ENCODE measurements around the gene ITK.
"Not testable (repeated sequence)": the region's sequence is repeated elsewhere in the genome, so short reads cannot be mapped to it uniquely, and the experiment has no call there.

Gene ITK

DNA sequence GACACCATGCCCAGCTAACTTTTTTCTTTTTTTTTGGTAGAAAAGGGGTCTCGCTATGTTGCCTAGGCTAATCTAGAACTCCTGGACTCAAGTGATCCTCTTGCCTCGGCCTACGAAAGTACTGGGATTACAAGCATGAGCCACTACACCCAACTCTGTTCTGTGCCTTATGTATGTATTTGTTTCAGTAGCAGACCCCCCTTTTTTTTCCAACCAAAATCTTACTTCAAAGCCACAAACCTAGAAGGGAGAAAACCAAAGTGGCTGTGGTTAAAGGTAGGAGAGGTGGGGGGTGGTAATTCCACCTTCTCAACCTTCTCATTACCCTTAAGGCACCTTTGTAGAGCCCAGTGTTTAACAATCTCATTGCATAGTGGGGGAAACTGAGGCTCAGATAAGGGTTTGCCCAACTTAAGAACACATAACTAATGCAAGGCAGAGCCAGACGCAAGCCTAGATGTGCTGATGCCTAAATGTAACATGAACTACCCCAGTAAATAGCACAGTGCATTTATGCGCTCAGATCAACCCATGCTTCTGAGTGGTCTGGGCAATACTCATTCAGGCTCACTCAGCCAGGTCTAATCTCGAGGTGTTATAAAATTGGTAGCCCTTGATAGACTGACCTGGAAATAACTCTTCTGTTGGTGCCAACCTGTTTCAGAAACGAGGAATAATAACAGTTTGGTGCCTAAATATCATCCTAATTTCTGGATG is 33.0 kb downstream of the ITK start:
- DNase-seq = no peak

- no peak for DNase-seq
These were observed 33.8 kb downstream of the ITK start for GRCh38 chr5:157214415-157214814.

DNA sequence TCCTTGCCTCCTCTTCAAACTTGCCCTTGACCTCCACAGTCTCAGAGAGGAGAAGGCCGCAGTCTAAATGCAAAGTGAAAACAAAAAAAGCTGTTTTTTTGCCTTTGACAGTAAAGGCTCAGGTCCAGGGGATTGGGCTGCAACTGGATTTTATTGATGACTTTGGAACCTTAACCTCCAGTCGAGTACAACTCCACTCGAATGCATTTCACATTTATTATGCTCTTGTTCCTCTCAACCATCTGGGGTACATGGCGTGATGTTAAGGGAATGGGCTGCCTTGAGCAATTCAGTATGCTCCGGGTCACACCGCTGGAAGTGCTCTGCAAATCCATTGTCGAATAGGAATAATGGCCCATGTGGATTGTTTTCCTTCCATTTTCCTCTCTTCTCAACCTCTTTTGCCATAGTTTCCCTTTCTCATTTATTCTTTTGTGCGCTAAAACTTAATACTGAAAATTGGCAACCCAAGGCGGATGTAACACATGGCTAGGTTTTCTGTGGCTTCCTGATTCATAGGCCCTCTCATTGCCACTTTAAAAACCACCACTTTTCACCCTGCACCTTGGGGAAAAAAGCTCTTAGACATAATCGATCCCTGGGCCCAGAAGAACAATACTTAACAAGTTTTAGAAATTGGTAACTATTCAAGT is 34.3 kb downstream of the ITK start:
- no peak for DNase-seq

GRCh38 chr5:157215514-157216167 is 35.0 kb downstream of the ITK start:
- DNase-seq = no peak

- no peak for DNase-seq
These were observed 35.9 kb downstream of the ITK start for GRCh38 chr5:157216391-157217142.

DNA sequence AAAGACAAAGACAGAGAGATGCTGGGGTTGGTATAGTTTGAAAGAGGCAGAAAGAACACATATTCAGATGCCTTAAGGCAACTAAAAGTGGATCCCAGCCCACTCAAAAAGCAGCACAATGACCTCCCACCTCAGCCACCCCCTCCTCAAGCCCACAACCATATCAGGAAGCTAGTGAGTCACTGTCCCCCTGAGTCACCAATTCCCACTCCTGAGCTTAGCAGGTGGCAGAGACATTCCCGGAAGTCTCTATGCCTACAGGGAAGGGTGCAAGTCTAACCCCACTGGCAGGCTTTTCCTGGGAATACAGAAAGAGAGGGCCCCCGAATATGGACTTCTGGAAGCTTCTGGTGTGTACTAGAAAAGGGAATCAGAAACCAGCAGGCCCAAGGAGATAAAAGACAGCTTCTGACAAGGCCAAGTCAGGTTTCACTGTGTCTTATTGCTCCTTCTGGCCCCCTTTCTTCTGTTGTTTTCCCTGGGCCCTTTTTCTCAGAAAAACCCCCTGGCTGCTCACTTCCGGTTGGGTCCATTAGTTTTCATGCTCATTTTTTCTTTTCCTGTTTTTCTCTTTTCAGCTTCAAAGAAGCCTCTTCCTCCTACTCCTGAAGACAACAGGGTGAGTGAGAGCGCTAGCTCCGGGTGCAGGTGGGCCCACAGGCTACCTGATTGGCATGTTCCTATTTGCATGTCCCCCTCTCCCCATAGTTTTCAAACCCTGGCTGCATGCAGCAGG is 36.8 kb downstream of the ITK start:
- no peak for DNase-seq

DNA sequence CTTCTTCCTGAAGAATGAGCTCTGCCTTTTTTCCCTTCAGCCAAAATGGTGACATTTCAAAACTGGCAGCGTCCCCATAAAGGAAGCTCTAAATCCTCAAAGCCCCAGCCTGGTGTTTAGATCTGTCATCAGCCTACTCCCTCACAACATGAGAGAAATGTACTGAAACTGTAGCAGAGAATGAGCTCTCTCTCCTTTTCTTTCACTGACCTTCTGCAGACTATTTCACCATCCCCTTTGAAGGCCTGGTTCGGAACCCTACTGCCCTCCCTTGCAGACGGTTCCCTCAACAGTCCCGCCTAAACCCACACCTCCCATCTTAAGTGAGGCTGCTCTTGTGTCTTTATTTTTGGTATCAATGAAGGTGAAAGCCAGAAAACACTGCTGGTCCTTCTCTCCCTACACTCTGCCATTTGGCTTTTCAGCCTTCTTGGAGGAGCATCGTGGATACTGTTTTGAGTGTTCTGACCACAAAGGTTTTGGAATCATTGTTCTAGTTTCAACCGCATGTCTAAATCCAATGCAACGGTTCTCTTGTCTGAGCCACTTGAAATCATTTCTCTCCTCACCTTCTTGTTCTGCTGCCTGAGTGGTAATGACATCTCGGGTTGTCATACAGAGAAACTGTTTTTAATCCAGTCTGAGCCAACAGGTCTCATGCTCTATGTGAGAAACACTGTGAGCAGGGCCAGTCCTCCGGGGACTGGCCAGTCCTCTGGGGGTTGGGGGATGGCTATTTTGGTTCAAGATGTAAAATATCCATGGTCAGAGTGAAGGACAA is 39.0 kb downstream of the ITK start:
- DNase-seq = no peak

DNA sequence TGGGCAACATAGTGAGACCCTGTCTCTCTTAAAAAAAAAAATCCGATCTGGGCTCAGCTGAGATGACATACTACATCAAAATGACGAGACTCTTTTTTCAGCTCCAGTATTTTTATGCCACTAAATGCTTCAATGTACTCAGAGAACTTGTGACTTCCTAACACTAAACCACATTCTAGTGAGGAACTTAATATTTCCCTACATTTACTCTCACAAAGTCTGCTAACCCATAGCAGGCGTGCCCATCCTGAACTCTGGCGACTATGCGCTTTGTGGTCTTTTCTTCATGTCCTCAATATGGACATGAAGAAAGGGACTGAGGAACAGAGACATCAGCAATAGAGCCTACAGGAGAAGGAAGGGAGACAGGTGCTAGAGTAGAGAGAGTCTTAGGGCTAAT is 41.3 kb downstream of the ITK start:
- DNase-seq = no peak

DNA sequence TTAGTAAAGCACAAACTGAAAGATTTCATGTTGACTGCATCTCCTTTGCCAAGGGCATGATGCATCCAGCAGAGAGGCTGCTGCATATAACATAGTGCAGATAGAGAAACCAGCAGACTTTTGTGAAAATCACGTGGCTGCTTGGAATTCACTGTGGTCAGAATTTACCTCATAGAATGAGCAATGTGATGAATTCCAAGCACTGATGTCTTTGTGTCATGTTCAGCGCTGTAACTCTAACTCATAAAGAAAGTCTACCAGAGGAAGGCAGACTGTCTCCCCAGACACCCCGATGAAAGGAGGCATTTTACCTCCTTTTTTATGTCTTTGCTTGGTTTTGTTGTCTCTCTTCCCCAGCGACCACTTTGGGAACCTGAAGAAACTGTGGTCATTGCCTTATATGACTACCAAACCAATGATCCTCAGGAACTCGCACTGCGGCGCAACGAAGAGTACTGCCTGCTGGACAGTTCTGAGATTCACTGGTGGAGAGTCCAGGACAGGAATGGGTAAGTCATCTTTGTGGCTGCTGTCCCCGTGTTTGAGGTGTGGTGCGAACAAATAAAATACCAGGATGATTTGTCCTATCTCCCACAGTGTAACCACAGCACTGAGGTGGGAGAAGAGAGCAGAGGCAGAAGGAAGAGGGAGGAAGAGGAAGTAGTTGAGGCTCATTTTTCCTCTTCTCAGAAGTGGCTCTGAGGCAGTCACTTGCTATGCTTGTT is 42.0 kb downstream of the ITK start:
- DNase-seq = no peak

- no peak for DNase-seq
These were observed 45.1 kb downstream of the ITK start for GRCh38 chr5:157225469-157226422.

GRCh38 chr5:157230610-157231009 is 50.0 kb downstream of the ITK start:
- DNase-seq = no peak

DNA sequence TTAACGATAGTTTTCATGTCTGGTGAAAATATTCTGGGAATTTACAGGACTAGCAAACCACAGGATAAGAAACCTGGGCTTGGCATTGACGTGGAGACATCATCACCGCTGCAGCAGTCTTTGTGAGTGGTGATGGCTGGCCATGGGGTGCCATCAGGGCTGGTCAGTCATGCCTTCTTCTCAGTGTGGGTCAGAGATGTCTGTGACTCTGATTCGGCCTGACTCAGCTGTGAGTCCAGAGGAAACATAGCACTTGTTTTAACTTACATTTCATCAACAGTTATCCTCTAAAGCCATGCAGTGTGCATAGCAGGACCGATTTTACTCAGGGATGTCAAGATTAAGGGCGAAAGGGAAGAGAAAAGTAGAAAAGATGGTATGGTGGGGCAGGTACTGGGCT is 52.1 kb downstream of the ITK start:
- no peak for DNase-seq

DNA sequence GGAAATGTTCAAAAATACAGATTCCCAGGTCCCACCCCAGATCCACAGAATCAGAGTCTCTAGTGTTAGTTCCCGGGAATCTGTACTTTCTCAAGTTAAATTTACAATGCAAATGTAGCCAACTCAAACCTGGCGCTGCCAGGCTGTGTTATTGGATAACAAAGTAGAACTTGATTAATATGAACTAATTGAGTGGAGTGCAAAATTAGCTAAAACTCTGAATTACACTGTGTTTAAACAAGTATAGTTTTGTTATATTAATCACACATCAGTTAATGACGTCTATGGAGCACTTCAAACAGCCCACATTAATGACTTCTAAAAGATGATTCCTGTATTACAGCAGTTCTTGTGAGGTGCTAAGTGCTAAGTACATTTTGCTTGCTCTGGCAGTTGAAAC is 52.9 kb downstream of the ITK start:
- DNase-seq = no peak

DNA sequence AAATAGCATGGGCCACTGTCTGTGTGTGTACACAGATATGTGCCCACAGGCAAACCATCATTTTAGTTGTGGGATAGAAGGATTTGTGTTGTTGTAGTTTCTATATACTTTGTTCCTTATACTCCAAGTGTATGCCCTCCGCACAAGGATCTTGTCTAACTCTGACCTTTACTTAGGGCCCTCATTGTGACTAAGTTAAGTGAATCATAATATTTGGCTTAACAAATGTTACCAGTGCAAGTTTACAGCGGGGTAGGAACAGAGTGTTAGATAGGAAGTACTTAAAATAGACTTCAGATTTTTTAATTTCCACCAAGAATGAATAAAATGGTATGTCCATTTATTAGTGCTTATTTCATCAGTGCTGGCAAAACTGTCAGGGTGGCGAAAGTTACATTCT is 55.8 kb downstream of the ITK start:
- no peak for DNase-seq

GRCh38 chr5:157241483-157241882 is 60.8 kb downstream of the ITK start:
- DNase-seq = no peak

- not testable (repeated sequence) for DNase-seq
These were observed 64.1 kb downstream of the ITK start for GRCh38 chr5:157244704-157245103.

DNA sequence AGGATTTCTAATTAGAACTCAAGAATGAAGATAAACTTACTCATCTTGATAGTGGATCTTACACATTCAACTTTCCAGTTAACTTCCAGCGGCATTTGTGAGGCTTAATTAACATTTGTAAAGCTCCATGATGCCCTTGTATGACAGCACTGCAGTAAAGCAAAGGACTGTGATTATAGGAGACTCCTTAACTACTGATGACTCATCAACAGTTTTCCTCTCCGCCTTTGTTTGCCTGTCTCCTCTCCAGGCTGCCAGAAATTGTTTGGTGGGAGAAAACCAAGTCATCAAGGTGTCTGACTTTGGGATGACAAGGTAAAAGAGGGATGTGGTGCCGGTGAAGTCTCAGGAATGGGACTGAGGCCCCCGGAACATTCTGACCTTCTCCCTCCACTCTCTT is 64.8 kb downstream of the ITK start:
- peak; percentile 10 for DNase-seq

GRCh38 chr5:157245886-157246285 is 65.2 kb downstream of the ITK start:
- no peak for DNase-seq

GRCh38 chr5:157247267-157247666 is 66.6 kb downstream of the ITK start:
- no peak for DNase-seq

- no peak for DNase-seq
These were observed 68.3 kb downstream of the ITK start for GRCh38 chr5:157248821-157249470.

Data from NCI-H345 (cell line).